HCT116 (cell line): Measurements from ENCODE around the gene STX10. TPM values are rescaled to one million over a fixed set of nuclear protein-coding genes. Genes with fewer than 3 reads are reported as not detected.
"Not testable (repeated sequence)": the region's sequence is repeated elsewhere in the genome, so short reads cannot be mapped to it uniquely, and the experiment has no call there.

Source experiments
- ATAC-seq: fragments of 200-7000 bp; cut with Tn5 transposase; 2 replicates; pipeline ENCODE4 v1.9.1; 2020; ENCODE audit warnings: mild to moderate bottlenecking, moderate library complexity
- BruUV-seq: library from RNA; stranded (reverse); fragments of 400-500 nt; replicated peaks from 2 replicates; lab custom pipeline; 2021; lab: Mats Ljungman, UMichigan
- CTCF ChIA-PET: fragments of 300-600 bp; sonication (Branson Sonifier 250); formaldehyde crosslinking; loops from one replicate; lab custom pipeline; 2021; ENCODE audit warnings: antibody characterized with exemption; lab: Charles Lee
- POLR2A ChIA-PET: fragments of 300-600, 350-600 bp; sonication (Branson Sonifier 250); formaldehyde crosslinking; loops from one replicate; lab custom pipeline; 2021; ENCODE audit warnings: antibody characterized with exemption; lab: Charles Lee
- RAD21 ChIA-PET, 2 experiments: fragments of 300-600 bp; sonication (Branson Sonifier 250); formaldehyde crosslinking; loops; one replicate each; lab custom pipeline; 2023; ENCODE audit warnings: low total read pairs in 2 of 2; ENCODE audit not compliant: uncharacterized antibody in 2 of 2, unreplicated experiment in 2 of 2, low non-redundant PET in 1 of 2; lab: Charles Lee
- DNase-seq: peaks from one replicate; pipeline ENCODE4 v3.0.0-alpha.2; 2010; ENCODE audit warnings: low read depth, low spot score
- H2AFZ ChIP-seq: fragments of 200-600 bp; shearing (Covaris generic), sonication (generic); 2 replicates; pipeline ENCODE4 v1.6.1; 2017; ENCODE audit warnings: low read depth, mixed run types, mixed read lengths, antibody characterized with exemption, low read length; ENCODE audit not compliant: poor library complexity, severe bottlenecking
- H3K27ac ChIP-seq: 2 replicates; pipeline ENCODE4 v1.5.1; 2012; ENCODE audit warnings: low read depth, low read length
- H3K27me3 ChIP-seq: fragments of 200-600 bp; sonication (generic); 2 replicates; pipeline ENCODE4 v1.6.1; 2016; ENCODE audit warnings: mixed run types, low read length, mixed read lengths; ENCODE audit not compliant: insufficient read depth
- H3K36me3 ChIP-seq, 2 experiments: fragments of 200-500 bp in 1 of 2; fragments of 200-600 bp in 1 of 2; sonication (Bioruptor generic) in 1 of 2; sonication (generic) in 1 of 2; 2 replicates each; pipeline versions ENCODE4 v1.5.1 to v1.6.1; 2014 to 2016; ENCODE audit warnings: low read length in 2 of 2, inconsistent platforms in 1 of 2, mixed read lengths in 1 of 2, mixed run types in 1 of 2; ENCODE audit not compliant: insufficient read depth in 2 of 2, control insufficient read depth in 1 of 2
- H3K4me1 ChIP-seq, 2 experiments: fragments of 200-600 bp in 1 of 2; sonication (generic) in 1 of 2; 2 replicates each; pipeline versions ENCODE4 v1.5.1 to v1.6.1; 2012 to 2017; ENCODE audit warnings: low read length in 2 of 2, inconsistent platforms in 1 of 2, mild to moderate bottlenecking in 1 of 2, mixed read lengths in 1 of 2, mixed run types in 1 of 2, moderate library complexity in 1 of 2; ENCODE audit not compliant: insufficient read depth in 2 of 2, control insufficient read depth in 1 of 2
- H3K4me2 ChIP-seq: fragments of 200-600 bp; sonication (generic); 2 replicates; pipeline ENCODE4 v1.6.1; 2017; ENCODE audit warnings: mixed run types, low read length, mixed read lengths
- H3K4me3 ChIP-seq, 2 experiments: fragments of 200-600 bp in 1 of 2; sonication (generic) in 1 of 2; replicated peaks in 1 of 2; 2 replicates each; pipeline ENCODE4 v1.5.1; 2011 to 2016; ENCODE audit warnings: low read length in 2 of 2, control low read depth in 1 of 2, low read depth in 1 of 2, mild to moderate bottlenecking in 1 of 2, mixed read lengths in 1 of 2, mixed run types in 1 of 2
- H3K79me2 ChIP-seq: fragments of 200-600 bp; sonication (generic); 2 replicates; pipeline ENCODE4 v1.6.1; 2017; ENCODE audit warnings: mild to moderate bottlenecking, mixed run types, low read length, moderate library complexity, mixed read lengths; ENCODE audit not compliant: insufficient read depth
- H3K9ac ChIP-seq: fragments of 200-600 bp; sonication (generic); 2 replicates; pipeline ENCODE4 v1.6.1; 2016; ENCODE audit warnings: low read length, mixed read lengths
- H3K9me2 ChIP-seq: fragments of 200-600 bp; sonication (generic), shearing (Covaris generic); 2 replicates; pipeline ENCODE4 v1.6.1; 2017; ENCODE audit warnings: mixed run types, mild to moderate bottlenecking, moderate library complexity; ENCODE audit not compliant: insufficient read depth
- H3K9me3 ChIP-seq, 2 experiments: fragments of 200-500 bp in 1 of 2; fragments of 200-600 bp in 1 of 2; sonication (Bioruptor generic) in 1 of 2; sonication (generic) in 1 of 2; 2 replicates each; pipeline ENCODE4 v1.6.1; 2014 to 2017; ENCODE audit warnings: low read length in 2 of 2, mixed read lengths in 2 of 2, inconsistent platforms in 1 of 2, low read depth in 1 of 2, mild to moderate bottlenecking in 1 of 2, mixed run types in 1 of 2, moderate library complexity in 1 of 2; ENCODE audit not compliant: control insufficient read depth in 1 of 2, insufficient read depth in 1 of 2
- H4K20me1 ChIP-seq: fragments of 200-600 bp; sonication (generic), shearing (Covaris generic); 2 replicates; pipeline ENCODE4 v1.6.1; 2017; ENCODE audit warnings: mixed run types, mild to moderate bottlenecking, moderate library complexity; ENCODE audit not compliant: insufficient read depth
- POLR2A ChIP-seq: IDR thresholded peaks from 2 replicates; pipeline ENCODE4 v1.7.0; 2011; ENCODE audit warnings: borderline replicate concordance; ENCODE audit not compliant: insufficient read depth, insufficient read length; ENCODE audit errors: extremely low read depth
- POLR2AphosphoS5 ChIP-seq: IDR thresholded peaks from 2 replicates; pipeline ENCODE4 v1.6.1; 2011; ENCODE audit warnings: mild to moderate bottlenecking, low read depth, low read length, moderate library complexity
- SP1 ChIP-seq: IDR thresholded peaks from 2 replicates; pipeline ENCODE4 v1.6.1; 2012; ENCODE audit warnings: low read depth
- intact Hi-C: fragments of 100-400 bp; cut with micrococcal nuclease; formaldehyde crosslinking; loops from 2 replicates; pipeline ENCODE4 v1.10.0; 2022
- total RNA-seq: library from RNA; stranded (reverse); gene quantifications from one replicate; pipeline ENCODE4 v1.2.1, GENCODE V29; 2021; ENCODE audit not compliant: unreplicated experiment

STX10 gene
- total RNA-seq, 1 experiment from 2014 or later, result 149 TPM

DNA sequence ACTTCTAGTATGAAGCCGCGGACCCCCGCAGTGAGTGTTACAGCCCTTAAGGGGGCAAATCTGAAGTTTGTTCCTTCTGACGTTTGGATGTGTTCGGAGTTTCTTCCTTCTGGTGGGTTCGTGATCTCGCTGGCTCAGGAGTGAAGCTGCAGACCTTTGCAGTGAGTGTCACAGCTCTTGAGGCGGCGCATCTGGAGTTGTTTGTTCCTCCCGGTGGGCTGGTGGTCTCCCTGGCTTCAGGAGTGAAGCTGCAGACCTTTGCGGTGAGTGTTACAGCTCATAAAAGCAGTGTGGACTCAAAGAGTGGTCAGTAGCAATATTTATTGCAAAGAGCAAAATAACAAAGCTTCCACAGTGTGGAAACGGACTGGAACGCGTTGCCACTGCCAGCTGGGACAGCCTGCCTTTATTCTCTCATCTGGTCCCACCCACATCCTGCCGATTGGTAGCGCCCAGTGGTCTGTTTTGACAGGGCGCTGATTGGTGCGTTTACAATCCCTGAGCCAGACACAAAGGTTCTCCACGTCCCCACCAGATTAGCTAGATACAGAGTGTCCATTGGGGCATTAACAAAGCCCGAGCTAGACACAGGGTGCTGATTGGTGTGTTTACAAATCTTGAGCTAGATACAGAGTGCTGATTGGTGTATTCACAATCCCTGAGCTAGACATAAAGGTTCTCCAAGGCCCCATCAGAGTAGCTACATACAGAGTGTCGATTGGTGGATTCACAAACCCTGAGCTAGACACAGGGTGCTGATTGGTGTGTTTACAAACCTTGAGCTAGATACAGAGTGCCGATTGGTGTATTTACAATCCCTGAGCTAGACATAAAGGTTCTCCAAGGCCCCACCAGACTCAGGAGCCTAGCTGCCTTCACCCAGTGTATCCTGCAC, 35.8 kb upstream of the STX10 start:
- TSS peak; percentile 100 for BruUV-seq
- Histone ChIP-seq H3K4me1 (peaks cover 19 to 30% of the 10 kb centered on the region in 2 experiments; a peak in 3 of 4 replicates), H3K27ac (peak overlapping the region; percentile 27)
- H2AFZ ChIP-seq, H4K20me1 ChIP-seq, intact Hi-C loops, H3K36me3 ChIP-seq, H3K79me2 ChIP-seq, H3K9ac ChIP-seq, H3K27me3 ChIP-seq, H3K9me2 ChIP-seq, H3K4me2 ChIP-seq, H3K4me3 ChIP-seq, DNase-seq, H3K9me3 ChIP-seq, RAD21 ChIA-PET: not testable (repeated sequence)
- ChIA-PET CTCF (interaction anchor here (1.1 to 1.2 kb wide), 2 partner anchors 91 to 221 kb away, joined by 3 to 4 read pairs; no protein-coding TSS in a partner anchor), POLR2A (interaction anchor here (1.0 to 1.7 kb wide), 7 partner anchors 10 to 33 kb away, joined by 3 to 9 read pairs (median 5); no protein-coding TSS in a partner anchor)
- TF ChIP-seq POLR2AphosphoS5 (peak; percentile 37; the same call in 1 of the 2 replicates), POLR2A (peak; percentile 97), SP1 (peak; percentile 58)
- ATAC-seq, result peak; percentile 43; the same call in 1 of the 2 replicates

DNA sequence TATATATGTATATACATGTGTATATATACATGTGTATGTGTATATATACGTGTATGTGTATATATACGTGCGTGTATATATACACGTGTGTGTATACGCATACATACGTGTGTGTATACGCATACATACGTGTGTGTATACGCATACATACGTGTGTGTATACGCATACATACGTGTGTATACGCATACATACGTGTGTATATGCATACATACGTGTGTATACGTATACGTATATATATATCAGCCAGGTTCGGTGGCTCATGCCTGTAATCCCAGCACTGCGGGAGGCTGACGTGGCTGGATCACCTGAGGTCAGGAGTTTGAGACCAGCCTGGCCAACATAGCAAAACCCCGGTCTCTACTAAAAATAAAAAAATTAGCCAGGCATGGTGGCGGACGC, 34.8 kb upstream of the STX10 start:
- intact Hi-C loops, H4K20me1 ChIP-seq, H3K27ac ChIP-seq, DNase-seq, H3K9me3 ChIP-seq, H3K27me3 ChIP-seq, ATAC-seq, CTCF ChIA-PET, BruUV-seq, H3K9me2 ChIP-seq, RAD21 ChIA-PET, H3K79me2 ChIP-seq, H2AFZ ChIP-seq, H3K36me3 ChIP-seq, H3K9ac ChIP-seq, H3K4me2 ChIP-seq, H3K4me3 ChIP-seq: not testable (repeated sequence)
- peak; percentile 95 for TF ChIP-seq POLR2A
- POLR2A ChIA-PET, result interaction anchor here (1.0 to 1.7 kb wide), 5 partner anchors 15 to 30 kb away, joined by 3 to 9 read pairs (median 4); no protein-coding TSS in a partner anchor
- H3K4me1 ChIP-seq, result peaks cover 10 to 19% of the 10 kb centered on the region in 2 experiments; a peak in 3 of 4 replicates
